ENCODE data around the gene BABAM2.

GRCh38 chr2:28098501-28099225 is 208.1 kb downstream of the BABAM2 start:
- no peak for TF ChIP-seq CTCF (IDR thresholded peaks at IDR 0.05; ENCODE audit: borderline replicate concordance, extremely low read depth, low read length, poor library complexity, severe bottlenecking)
- TF ChIP-seq EZH2 (IDR thresholded peaks at IDR 0.05; ENCODE audit: borderline replicate concordance, low read depth, low read length, severe bottlenecking) = no peak

All from DND-41 (cell line).